HFFc6 (cell line): ENCODE measurements around the gene SLC23A2. TPM values are rescaled to one million over a fixed set of nuclear protein-coding genes. Genes with fewer than 3 reads are reported as not detected.

Experiments used
- DNase-seq: peaks from one replicate; pipeline ENCODE4 v3.0.0-alpha.2; 2018
- H3K27ac Mint-ChIP-seq: 2 replicates; pipeline ENCODE4 v1.8.0; 2020; ENCODE audit warnings: mild to moderate bottlenecking, mixed read lengths
- H3K27me3 Mint-ChIP-seq: 2 replicates; pipeline ENCODE4 v1.8.0; 2021; ENCODE audit warnings: mild to moderate bottlenecking, moderate library complexity, mixed read lengths; ENCODE audit not compliant: insufficient read depth
- H3K36me3 Mint-ChIP-seq: 2 replicates; pipeline ENCODE4 v1.8.0; 2021; ENCODE audit warnings: low read depth, mixed read lengths
- H3K4me1 Mint-ChIP-seq: 2 replicates; pipeline ENCODE4 v1.8.0; 2020; ENCODE audit warnings: low read depth, mixed read lengths
- H3K4me3 Mint-ChIP-seq: 2 replicates; pipeline ENCODE4 v1.8.0; 2020; ENCODE audit warnings: mild to moderate bottlenecking, moderate library complexity, mixed read lengths
- H3K9me3 Mint-ChIP-seq: 2 replicates; pipeline ENCODE4 v1.8.0; 2020; ENCODE audit warnings: mild to moderate bottlenecking, mixed read lengths
- total RNA-seq, 6 experiments: library from RNA; stranded (reverse); fragmentation: NEBNext Ultra II Directional; extraction: Animal tissue kit (Norgen Biotek cat#: 25700); gene quantifications; 2 replicates in 1 of 6; 3 replicates in 5 of 6; pipeline ENCODE4 v1.2.3, GENCODE V29; 2021
- TF ChIP-seq, protein P1 (sequence below): fragments of 200-600 bp; sonication (generic); IDR thresholded peaks from 2 replicates; pipeline ENCODE4 v1.5.0; 2021; ENCODE audit warnings: antibody characterized with exemption, mild to moderate bottlenecking

Gene SLC23A2
- total RNA-seq, 6 experiments from 2014 or later, result 12.5 to 17.2 (median 15.7) TPM

DNA sequence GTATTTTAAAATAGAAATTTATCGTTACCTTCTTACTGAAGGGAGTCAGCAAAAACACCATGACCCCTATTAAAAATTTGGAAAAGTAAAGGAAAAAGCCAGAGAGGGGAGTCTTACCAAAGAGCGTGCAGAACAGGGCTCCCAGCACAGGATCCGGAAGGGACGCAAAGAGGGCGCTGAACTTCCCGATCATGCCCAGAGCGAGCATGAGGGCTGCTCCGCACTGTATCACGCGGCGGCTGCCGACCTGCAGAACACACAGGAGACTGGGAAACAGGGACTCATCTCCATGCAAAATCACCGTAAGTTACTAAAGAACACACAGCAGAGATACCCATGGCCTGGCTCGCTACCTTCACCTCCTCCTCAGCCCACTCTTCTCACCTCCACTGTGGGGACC is 138.6 kb downstream of the SLC23A2 start:
- no peak for DNase-seq
- Mint-ChIP-seq H3K27ac (no peak overlapping the region), H3K27me3 (peaks cover 2% of the 10 kb centered on the region; the same call in 1 of the 2 replicates), H3K4me3 (no peak overlapping the region), H3K4me1 (no peaks in the 10 kb centered on the region), H3K36me3 (peaks cover 46% of the 10 kb centered on the region), H3K9me3 (no peaks in the 10 kb centered on the region)
- TF ChIP-seq, protein P1, sequence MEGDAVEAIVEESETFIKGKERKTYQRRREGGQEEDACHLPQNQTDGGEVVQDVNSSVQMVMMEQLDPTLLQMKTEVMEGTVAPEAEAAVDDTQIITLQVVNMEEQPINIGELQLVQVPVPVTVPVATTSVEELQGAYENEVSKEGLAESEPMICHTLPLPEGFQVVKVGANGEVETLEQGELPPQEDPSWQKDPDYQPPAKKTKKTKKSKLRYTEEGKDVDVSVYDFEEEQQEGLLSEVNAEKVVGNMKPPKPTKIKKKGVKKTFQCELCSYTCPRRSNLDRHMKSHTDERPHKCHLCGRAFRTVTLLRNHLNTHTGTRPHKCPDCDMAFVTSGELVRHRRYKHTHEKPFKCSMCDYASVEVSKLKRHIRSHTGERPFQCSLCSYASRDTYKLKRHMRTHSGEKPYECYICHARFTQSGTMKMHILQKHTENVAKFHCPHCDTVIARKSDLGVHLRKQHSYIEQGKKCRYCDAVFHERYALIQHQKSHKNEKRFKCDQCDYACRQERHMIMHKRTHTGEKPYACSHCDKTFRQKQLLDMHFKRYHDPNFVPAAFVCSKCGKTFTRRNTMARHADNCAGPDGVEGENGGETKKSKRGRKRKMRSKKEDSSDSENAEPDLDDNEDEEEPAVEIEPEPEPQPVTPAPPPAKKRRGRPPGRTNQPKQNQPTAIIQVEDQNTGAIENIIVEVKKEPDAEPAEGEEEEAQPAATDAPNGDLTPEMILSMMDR, result no peak

DNA sequence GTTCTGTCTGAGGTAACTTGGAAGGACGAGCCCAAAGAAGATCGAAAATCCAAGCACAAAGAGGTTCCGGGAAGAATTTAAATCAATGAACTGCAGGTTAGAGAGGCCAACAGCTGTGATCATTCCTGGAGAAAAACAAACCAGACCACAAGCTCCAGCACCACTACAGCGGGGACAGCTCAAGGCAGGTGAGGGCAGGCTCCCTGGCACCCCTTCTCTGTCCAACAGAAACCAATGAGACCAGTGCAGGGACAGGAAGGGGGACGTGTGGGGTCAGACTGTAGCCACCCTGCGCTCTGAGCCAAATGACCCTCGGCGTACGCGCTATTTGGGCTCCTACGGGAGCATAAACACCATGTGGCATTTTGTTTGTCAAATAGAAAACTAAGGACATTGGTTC is 139.3 kb downstream of the SLC23A2 start:
- Mint-ChIP-seq H3K27ac (no peak overlapping the region), H3K9me3 (no peaks in the 10 kb centered on the region), H3K27me3 (peaks cover 2% of the 10 kb centered on the region; the same call in 1 of the 2 replicates), H3K36me3 (peaks cover 46% of the 10 kb centered on the region), H3K4me3 (no peak overlapping the region), H3K4me1 (no peaks in the 10 kb centered on the region)
- TF ChIP-seq, protein P1, result no peak
- no peak for DNase-seq

- Mint-ChIP-seq H3K27me3 (peaks cover 2% of the 10 kb centered on the region), H3K4me3 (no peak overlapping the region), H3K4me1 (no peaks in the 10 kb centered on the region), H3K9me3 (no peaks in the 10 kb centered on the region), H3K36me3 (peaks cover 60% of the 10 kb centered on the region), H3K27ac (no peak overlapping the region)
- TF ChIP-seq, protein P1, result no peak
- DNase-seq, result no peak
Observed at GRCh38 chr20:4858000-4858399, 143.3 kb downstream of the SLC23A2 start.

GRCh38 chr20:4856022-4856755 is 145.1 kb downstream of the SLC23A2 start:
- peaks cover 49% of the 10 kb centered on the region for H3K36me3 Mint-ChIP-seq
- H3K4me3 Mint-ChIP-seq, result no peak overlapping the region
- H3K9me3 Mint-ChIP-seq, result no peaks in the 10 kb centered on the region
- H3K27me3 Mint-ChIP-seq, result no peaks in the 10 kb centered on the region; the same call in none of the 2 replicates
- no peak for DNase-seq
- TF ChIP-seq, protein P1, result no peak
- H3K27ac Mint-ChIP-seq, result no peak overlapping the region
- H3K4me1 Mint-ChIP-seq, result no peaks in the 10 kb centered on the region

- no peaks in the 10 kb centered on the region for H3K4me1 Mint-ChIP-seq
- TF ChIP-seq, protein P1, result no peak
- no peak overlapping the region for H3K27ac Mint-ChIP-seq
- H3K27me3 Mint-ChIP-seq, result no peaks in the 10 kb centered on the region; the same call in none of the 2 replicates
- no peak for DNase-seq
- H3K36me3 Mint-ChIP-seq, result peaks cover 42% of the 10 kb centered on the region
- no peaks in the 10 kb centered on the region for H3K9me3 Mint-ChIP-seq
- no peak overlapping the region for H3K4me3 Mint-ChIP-seq
Observed at GRCh38 chr20:4855555-4855954, 145.8 kb downstream of the SLC23A2 start.
